GM12872 (cell line): Measurements from ENCODE around the gene COX14.

ENCODE experiments used
- CTCF ChIP-seq: IDR thresholded peaks from 3 replicates; pipeline ENCODE4 v1.5.1; 2011; ENCODE audit warnings: low read depth, mild to moderate bottlenecking, low read length, moderate library complexity; ENCODE audit not compliant: insufficient read depth

The COX14 gene

DNA sequence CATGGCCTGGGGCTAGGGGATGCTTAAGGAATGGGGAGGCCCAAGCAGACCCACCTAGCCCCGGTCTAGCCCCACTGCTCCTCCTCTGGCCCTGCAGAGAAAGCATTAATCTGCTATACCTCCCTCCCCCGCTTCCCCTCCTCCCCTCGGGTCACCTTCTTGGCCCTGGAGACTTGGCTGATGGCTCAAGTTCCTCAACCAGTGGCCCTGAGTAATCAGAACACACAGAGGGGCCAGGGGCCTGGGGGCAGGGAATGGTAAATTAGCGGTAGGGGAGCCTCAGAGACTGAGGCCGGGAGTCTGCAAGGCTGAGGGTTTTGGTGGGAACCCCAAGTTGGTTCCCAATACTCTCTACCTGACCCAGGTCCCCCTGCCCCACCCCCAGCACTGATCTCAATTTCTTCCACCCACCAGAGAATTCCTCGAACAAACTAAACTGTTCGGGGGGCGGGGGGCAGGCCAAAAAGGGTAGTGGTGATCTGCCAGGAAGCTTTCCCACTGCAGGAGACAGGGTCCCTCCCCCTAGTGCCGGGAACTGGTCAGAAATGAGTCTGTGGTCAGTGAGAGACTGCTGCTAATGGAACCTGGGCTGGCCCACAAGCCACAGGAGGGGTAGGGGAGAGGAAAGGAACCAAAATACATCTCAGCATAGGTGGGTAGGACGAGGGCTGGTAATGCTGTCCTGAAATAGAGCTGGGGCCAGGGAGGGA is 39.7 kb upstream of the COX14 start:
- no peak for TF ChIP-seq CTCF

DNA sequence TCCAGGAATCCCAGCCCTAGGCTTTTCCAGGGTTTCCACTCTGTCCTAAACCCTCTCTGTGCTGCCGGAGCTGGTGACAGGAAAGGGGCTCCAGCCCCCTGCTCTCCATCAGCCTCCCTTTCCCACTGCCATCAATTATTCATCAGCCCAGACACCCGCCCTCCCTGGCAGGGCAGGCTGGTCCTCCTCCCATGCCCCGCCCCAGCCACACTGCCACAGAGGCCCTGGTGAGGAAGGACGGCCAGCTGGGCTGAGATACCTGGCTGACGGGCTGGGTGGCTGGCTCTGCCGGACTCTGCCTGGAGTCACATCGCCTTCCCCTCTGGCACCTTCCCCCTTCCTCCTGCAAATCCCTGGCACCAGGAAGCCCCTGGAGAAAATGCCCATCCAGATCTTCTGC is 38.8 kb upstream of the COX14 start:
- TF ChIP-seq CTCF = no peak

GRCh38 chr12:50073712-50074111 is 38.3 kb upstream of the COX14 start:
- no peak for TF ChIP-seq CTCF

DNA sequence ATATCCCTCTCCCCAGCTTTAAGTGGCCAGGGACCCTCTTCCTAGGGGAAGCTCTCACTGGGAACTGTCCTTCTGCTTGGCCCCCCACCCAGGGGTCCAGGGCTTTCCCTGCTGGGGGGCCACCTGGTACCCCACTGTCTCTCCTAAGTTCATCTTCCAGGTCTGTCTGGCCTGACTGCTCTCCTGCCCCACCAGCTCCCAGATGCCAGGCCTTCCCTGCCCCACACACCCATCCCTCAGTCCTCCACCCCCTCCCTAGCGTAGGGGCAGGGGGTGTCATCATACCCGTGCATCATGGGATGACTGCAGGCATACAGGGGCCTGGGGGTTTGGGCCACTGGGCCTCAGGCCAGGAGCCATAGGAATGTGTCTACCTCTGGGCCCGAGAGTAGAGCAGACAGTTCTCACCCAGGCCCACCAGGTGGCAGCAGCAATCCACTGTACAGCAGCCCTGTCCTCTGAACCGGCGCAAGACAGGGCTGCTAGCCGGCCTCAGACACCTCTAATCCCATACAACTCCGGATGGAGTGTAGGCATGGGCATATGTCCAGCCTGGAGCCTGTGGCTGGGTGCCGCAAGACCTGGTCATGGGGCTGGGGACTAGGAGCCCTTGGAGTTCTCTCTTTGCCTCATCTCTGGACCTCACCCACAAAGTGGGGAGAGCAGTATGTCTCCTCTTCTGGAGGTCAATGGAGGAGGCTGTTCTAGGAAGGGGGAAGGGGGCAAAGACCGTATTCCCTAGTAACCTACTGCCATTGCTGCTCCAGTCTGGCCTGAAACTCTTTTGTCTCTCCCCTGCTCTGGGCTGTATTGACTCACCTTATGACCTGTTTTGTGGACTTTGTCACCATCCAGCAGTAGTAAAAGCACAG is 36.9 kb upstream of the COX14 start:
- TF ChIP-seq CTCF = peak; percentile 95

GRCh38 chr12:50075808-50076170 is 36.2 kb upstream of the COX14 start:
- TF ChIP-seq CTCF = no peak

- TF ChIP-seq CTCF = no peak
These were observed 34.9 kb upstream of the COX14 start for GRCh38 chr12:50077099-50077498.

DNA sequence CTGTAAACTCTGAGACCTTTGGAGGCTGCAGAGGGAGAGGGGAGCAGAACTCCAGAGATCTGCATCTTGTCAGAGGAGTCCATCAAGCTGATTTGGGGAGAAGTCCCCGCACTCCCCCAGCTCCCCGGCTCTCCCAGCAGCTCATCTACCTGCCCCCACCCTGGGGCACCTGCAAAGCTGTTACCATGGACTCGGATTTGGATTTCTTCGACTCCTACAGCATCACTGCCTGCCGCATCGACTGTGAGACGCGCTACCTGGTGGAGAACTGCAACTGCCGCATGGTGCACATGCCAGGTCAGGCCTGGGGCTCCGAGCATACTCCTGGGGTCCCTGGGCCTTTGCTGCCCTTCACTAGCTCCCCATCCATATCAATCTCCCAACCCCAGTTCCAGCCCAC is 33.8 kb upstream of the COX14 start:
- no peak for TF ChIP-seq CTCF
